MM.1S (cell line): ENCODE data around the gene TRA2A.

Experiments used
- EZH2 ChIP-seq: fragments of 300-600 bp; sonication (generic); optimal IDR thresholded peaks from 2 replicates; pipeline ENCODE3; 2017; ENCODE audit warnings: low read depth, mild to moderate bottlenecking, antibody characterized with exemption, low read length, mixed read lengths
- EZH2phosphoT487 ChIP-seq: fragments of 300-600 bp; sonication (generic); IDR thresholded peaks from 2 replicates; pipeline ENCODE4 v1.6.1; 2018; ENCODE audit warnings: antibody characterized with exemption, low read length
- TF ChIP-seq, protein P1 (sequence below): fragments of 300-600 bp; sonication (generic); IDR thresholded peaks from 2 replicates; pipeline ENCODE4 v1.5.1; 2016; ENCODE audit warnings: antibody characterized with exemption, low read length, mixed read lengths

DNA sequence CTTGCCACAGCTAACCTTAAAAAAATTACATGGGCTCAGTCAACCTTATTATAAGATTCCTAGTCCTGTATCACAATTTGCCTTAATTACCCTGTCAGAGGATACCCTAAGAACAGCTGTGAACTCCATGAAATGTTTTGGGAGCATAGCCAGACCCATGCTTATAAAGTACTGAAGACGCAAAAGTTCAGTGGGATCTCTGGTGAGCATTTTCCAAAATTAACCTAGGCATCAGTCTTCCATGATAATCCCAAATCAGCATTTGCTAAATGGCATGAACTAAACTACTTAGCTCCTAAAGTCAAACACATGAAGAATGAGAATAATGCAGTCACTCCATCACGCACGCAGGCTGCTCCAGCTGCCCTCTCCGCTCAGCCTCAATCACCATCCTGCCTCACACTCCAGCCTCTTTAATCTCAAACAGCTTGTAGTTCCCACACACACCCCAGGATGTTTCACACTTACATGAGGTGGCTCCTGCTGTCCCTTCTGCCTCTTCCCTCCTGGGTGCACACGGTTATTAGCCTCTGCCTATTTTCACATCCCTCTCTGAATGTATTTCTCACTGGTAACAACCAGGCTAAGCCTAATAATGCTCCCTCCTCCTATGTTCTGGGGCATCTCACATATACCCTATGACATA is 76.8 kb downstream of the TRA2A start:
- TF ChIP-seq, protein P1, sequence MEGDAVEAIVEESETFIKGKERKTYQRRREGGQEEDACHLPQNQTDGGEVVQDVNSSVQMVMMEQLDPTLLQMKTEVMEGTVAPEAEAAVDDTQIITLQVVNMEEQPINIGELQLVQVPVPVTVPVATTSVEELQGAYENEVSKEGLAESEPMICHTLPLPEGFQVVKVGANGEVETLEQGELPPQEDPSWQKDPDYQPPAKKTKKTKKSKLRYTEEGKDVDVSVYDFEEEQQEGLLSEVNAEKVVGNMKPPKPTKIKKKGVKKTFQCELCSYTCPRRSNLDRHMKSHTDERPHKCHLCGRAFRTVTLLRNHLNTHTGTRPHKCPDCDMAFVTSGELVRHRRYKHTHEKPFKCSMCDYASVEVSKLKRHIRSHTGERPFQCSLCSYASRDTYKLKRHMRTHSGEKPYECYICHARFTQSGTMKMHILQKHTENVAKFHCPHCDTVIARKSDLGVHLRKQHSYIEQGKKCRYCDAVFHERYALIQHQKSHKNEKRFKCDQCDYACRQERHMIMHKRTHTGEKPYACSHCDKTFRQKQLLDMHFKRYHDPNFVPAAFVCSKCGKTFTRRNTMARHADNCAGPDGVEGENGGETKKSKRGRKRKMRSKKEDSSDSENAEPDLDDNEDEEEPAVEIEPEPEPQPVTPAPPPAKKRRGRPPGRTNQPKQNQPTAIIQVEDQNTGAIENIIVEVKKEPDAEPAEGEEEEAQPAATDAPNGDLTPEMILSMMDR: no peak
- TF ChIP-seq EZH2 (no peak), EZH2phosphoT487 (no peak)
